Measurements from ENCODE around the gene MYO7B.

Gene MYO7B

GRCh38 chr2:127663566-127664064 is 128.1 kb downstream of the MYO7B start:
- DNase-seq (ENCODE audit: low read depth), result no peak

GRCh38 chr2:127664065-127664894 is 128.8 kb downstream of the MYO7B start:
- DNase-seq (ENCODE audit: low read depth), result no peak

GRCh38 chr2:127664895-127665225 is 129.4 kb downstream of the MYO7B start:
- DNase-seq (ENCODE audit: low read depth), result no peak

- DNase-seq (ENCODE audit: low read depth), result no peak
Measured at GRCh38 chr2:127665267-127665893, 129.9 kb downstream of the MYO7B start.

GRCh38 chr2:127669056-127669455 is 133.6 kb downstream of the MYO7B start:
- no peak for DNase-seq (ENCODE audit: low read depth)

GRCh38 chr2:127670055-127670956 is 134.8 kb downstream of the MYO7B start:
- peak; percentile 86 for DNase-seq (ENCODE audit: low read depth)

GRCh38 chr2:127670957-127671290 is 135.4 kb downstream of the MYO7B start:
- no peak for DNase-seq (ENCODE audit: low read depth)

GRCh38 chr2:127671557-127672302 is 136.2 kb downstream of the MYO7B start:
- DNase-seq (ENCODE audit: low read depth), result no peak

GRCh38 chr2:127672341-127673224 is 137.1 kb downstream of the MYO7B start:
- peak; percentile 24 for DNase-seq (ENCODE audit: low read depth)

- peak; percentile 42 for DNase-seq (ENCODE audit: low read depth)
Measured at GRCh38 chr2:127673291-127674069, 138.0 kb downstream of the MYO7B start.

- DNase-seq (ENCODE audit: low read depth), result peak; percentile 53
Measured at GRCh38 chr2:127674241-127675209, 139.0 kb downstream of the MYO7B start.

- DNase-seq (ENCODE audit: low read depth), result peak; percentile 84
Measured at GRCh38 chr2:127675331-127676261, 140.1 kb downstream of the MYO7B start, which contains the start of gene LIMS2. Gene LIMS2, minus strand, starts transcription at chr2:127675530. Its CDS starts 506 bp downstream, at chr2:127675024.

GRCh38 chr2:127676906-127677305 is 141.4 kb downstream of the MYO7B start:
- DNase-seq (ENCODE audit: low read depth), result no peak

- no peak for DNase-seq (ENCODE audit: low read depth)
Measured at GRCh38 chr2:127678531-127678930, 143.0 kb downstream of the MYO7B start.

- no peak for DNase-seq (ENCODE audit: low read depth)
Measured at GRCh38 chr2:127678991-127679390, 143.5 kb downstream of the MYO7B start.

GRCh38 chr2:127679680-127680361 is 144.3 kb downstream of the MYO7B start:
- DNase-seq (ENCODE audit: low read depth), result no peak
